ENCODE results near the gene CSNK1G1.

- TF ChIP-seq CTCF (conservative IDR thresholded peaks at IDR 0.05; ENCODE audit: low read depth, low read length) (no peak), EZH2 (IDR thresholded peaks at IDR 0.05; ENCODE audit: borderline replicate concordance, low read depth, low read length, poor library complexity, severe bottlenecking) (no peak)
Measured at GRCh38 chr15:64333986-64334929, 21.7 kb downstream of the CSNK1G1 start.
